HG02678 (cell line): ENCODE measurements around the gene RMRP.
"Not testable (repeated sequence)": the region's sequence is repeated elsewhere in the genome, so short reads cannot be mapped to it uniquely, and the experiment has no call there.

Experiments used
- ATAC-seq: cut with Tn5 transposase; IDR thresholded peaks from one replicate; pipeline ENCODE4 v1.9.1; 2021; ENCODE audit warnings: mild to moderate bottlenecking, moderate library complexity; ENCODE audit not compliant: unreplicated experiment

The RMRP gene

DNA sequence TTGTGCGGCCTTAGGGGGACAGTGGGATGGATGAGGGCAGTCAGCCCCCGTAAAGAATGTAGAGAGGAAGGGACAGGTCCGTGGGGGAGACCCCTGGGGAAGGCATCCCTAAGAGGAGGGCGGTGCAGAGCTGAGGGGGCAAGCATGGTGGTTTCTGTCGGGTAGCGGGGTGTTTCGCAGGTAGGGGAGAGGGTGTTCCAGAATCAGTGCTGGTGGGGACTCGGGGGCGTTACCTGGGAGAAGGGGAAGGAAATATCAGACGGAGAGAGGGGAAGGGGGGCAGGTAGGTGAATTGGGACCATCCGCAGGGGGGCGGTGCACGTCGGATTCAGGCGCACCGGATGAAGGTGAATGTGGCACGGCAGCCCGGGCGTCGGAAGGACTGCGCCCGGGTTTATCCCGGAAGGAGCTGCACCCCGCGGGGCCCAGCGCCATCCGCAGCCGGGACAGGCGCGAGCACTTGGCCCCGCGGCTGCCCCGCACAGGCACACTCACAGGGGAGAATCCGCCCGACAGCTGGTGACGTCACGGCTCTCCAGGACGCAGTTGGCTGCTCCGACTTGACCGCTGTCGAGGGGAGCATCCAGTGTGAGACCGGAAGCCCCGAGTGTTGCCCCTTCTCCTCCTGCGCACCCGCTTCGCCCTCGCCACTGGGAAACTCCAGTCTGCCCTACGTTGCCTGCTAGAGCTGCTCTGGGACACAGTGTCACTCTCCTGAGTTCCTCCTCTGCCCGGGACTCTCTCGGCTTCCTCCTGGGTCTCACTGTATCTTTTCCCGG, 40.9 kb downstream of the RMRP start:
- ATAC-seq = peak; percentile 42

DNA sequence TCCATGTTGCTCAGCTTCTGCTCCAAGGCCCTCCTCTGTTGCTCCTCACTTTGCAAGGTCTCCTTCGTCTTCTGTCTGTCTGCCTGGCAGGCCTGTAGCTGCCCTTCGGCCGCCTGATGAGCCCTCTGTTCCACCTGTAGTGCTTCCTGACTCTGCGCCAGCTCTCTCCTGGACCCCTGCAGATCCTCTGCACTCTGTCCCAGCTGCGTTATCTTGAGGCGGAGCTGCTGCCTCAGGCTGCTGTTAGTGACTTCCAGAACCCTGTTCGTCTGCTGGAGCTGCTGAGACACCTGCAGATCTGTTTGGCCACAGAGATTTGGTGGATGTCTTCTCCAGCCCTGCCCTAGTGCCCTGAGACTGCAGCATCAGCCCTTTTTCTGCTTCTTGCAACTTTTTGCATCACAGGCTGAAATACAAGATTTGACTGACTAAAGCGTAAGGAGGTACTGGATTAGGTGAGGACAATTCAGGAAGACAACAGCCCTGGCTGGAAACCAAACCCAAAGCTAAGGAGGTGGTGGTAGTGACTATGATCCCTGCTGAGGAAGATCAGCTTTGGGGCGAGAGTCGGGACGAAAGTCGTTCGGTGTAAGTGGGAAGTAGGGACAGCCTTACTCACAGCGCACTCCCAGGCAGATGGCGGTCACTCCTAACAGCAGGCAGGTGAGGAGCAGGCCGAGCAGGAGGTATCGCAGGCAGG, 41.7 kb downstream of the RMRP start:
- no peak for ATAC-seq

DNA sequence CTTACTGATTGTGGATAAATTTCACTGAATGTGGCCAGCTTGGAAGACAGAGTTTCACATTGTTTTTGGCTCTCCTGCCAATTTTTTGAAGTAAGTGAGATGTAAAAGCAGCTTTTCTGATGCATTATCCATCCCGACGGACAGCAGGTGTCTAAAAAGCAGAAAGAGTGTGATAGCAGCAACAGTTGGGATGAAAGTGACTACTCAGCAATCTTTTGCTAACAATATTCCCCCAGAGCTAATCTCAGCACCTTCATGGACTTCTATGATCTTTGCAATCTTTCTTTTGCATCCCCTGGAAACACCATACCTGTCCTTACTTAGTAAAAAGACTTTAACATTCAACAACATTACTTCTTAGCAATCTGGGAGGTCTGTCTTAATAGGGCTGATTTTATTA, 45.0 kb downstream of the RMRP start:
- no peak for ATAC-seq

DNA sequence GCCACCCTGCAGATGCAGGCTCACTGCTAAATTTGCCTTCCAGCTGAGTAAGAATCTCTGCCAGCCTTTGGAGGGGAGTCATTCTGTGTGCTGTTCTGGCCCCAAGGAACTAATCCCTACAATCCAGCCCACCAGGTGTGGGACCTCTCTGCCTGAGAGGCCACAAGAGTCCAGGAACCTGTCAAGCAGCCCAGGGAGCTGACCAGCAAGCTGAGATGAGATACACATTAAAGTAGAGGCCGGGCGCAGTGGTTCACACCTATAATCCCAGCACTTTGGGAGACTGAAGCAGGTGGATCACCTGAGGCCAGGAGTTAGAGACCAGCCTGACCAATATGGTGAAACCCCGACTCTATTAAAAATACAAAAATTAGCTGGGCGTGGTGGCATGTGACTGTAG, 45.8 kb downstream of the RMRP start:
- ATAC-seq = not testable (repeated sequence)

DNA sequence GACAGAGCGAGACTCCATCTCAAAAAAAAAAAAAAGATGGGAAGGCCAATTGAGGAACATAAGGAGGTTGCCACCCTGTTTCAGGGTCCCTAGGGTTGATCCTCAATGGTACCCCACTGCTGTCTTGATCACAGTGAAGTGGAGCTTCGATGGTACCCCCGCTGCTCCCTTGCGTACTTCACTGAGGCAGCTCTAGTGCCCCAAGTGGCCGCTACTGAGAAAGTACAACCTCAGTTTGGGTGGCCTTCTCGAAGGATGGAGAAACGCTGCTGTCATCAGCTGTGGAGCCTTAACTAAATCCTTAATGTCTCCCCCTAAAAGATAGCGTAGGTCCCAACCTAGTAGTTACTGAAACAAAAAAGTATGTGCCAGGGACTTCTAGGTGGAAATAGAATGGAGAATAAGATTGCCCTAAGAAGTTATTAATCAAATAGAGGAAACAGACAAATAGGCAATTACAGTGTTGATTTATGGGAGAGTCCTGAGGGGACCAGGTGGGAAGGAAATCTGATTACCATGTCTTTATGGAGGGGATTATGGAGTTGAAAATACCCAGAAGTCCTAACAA, 46.5 kb downstream of the RMRP start:
- ATAC-seq = peak; percentile 62

DNA sequence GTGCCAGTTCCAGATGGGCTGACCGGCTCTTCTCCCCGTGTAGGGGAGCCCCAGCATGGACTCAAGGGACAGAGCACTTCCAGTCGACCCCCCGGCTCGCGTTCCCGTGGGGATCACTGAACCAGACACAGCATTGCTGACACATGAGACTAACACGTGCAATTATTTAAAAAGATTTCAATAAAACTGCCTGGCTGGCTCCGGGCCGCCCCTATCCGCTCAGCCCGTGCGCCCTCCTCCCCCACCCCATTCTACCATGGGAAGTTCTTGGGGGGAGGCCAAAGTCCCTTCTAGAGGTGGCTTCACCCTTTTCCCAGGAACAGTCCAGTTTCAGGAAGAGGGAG, 48.0 kb downstream of the RMRP start:
- no peak for ATAC-seq

DNA sequence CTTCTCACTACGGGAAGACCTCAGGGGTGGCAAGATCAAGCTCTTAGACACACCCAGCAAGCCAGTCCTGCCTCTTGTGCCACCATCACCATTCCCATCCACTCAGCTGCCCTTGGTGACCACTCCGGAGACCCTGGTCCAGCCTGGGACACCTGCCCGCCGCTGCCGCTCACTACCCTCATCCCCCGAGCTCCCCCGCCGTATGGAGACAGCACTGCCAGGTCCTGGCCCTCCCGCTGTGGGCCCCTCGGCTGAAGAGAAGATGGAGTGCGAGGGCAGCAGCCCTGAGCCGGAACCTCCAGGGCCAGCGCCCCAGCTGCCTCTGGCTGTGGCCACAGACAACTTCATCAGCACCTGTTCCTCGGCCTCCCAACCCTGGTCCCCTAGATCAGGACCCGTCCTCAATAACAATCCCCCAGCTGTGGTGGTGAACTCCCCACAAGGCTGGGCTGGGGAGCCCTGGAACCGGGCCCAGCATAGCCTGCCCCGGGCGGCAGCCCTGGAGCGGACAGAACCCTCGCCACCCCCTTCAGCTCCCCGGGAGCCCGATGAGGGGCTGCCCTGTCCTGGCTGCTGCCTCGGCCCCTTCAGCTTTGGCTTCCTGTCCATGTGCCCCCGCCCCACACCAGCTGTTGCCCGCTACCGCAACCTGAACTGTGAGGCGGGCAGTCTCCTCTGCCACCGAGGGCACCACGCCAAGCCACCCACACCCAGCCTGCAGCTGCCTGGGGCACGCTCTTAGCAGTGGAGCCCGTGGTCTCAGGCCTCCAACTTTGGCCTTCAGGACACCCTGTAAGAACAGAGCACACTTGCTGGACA, 48.6 kb downstream of the RMRP start:
- ATAC-seq = no peak

DNA sequence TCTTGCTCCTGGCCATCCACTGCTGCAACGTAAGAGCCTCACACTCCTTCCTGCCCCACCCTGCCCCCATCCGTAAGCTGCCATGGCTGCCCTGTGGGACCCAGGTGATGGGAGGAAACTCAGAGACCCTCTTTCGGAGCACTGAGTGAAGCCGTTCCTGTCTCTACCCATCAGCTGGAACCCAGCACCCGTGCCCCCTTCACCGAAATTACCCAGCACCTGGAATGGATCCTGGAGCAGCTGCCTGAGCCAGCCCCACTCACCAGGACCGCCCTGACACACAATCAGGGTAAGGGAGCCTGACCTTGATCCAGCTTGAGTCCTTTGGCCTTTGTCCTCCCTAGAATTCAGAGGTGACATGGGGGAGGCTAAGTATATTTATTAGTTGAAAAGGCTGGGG, 49.6 kb downstream of the RMRP start:
- no peak for ATAC-seq
